Measurements from ENCODE around the gene ACTR2. TPM values are rescaled to one million over a fixed set of nuclear protein-coding genes. Genes with fewer than 3 reads are reported as not detected.
A peak's percentile ranks its signal among the peaks of the same experiment; 100 is the strongest.

Gene ACTR2
- total and polyA plus RNA-seq, 2 of the 13 experiments (the other 11 are each of a cell fraction or from before 2014, with no cell fraction given), result 51.2 to 100 TPM

GRCh38 chr2:65186093-65186868 lies 41.4 kb upstream of the ACTR2 start (continued):
- no peak for TF ChIP-seq TRIM24 (CRISPR knock-in tag; IDR thresholded peaks at IDR 0.05)
- TF ChIP-seq ZBTB44 (CRISPR knock-in tag; IDR thresholded peaks at IDR 0.05), result no peak
- TF ChIP-seq ZNF563 (CRISPR knock-in tag; IDR thresholded peaks at IDR 0.05), result 0 out of 2 replicates have a peak, but pooled peaks have one; percentile 43
- no peak for TF ChIP-seq BORCS8-MEF2B (CRISPR knock-in tag; IDR thresholded peaks at IDR 0.05)
- 0 out of 4 replicates have a peak, but pooled peaks of 1 of the 2 experiments have one; percentile 13 for TF ChIP-seq NR2F1 (CRISPR knock-in tag; IDR thresholded peaks at IDR 0.05)
- peak; percentile 30; the same call in 1 of the 2 replicates for TF ChIP-seq RXRB (CRISPR knock-in tag; IDR thresholded peaks at IDR 0.05; ENCODE audit: borderline replicate concordance)
- no peak for TF ChIP-seq ZNF292 (CRISPR knock-in tag; IDR thresholded peaks at IDR 0.05; ENCODE audit: borderline replicate concordance, low read depth)
- no peak for TF ChIP-seq ZNF772 (CRISPR knock-in tag; IDR thresholded peaks at IDR 0.05)
- TF ChIP-seq ZNF580 (CRISPR knock-in tag; IDR thresholded peaks at IDR 0.05; ENCODE audit: borderline replicate concordance, low read depth), result no peak
- TF ChIP-seq ZBTB20 (CRISPR knock-in tag; IDR thresholded peaks at IDR 0.05; ENCODE audit: borderline replicate concordance, low read depth), result no peak
- no peak for TF ChIP-seq ZNF710 (CRISPR knock-in tag; IDR thresholded peaks at IDR 0.05; ENCODE audit: borderline replicate concordance)
- TF ChIP-seq PRDM10 (CRISPR knock-in tag; IDR thresholded peaks at IDR 0.05; ENCODE audit: low read depth), result 0 out of 2 replicates have a peak, but pooled peaks have one; percentile 32
- TF ChIP-seq ARNT2 (CRISPR knock-in tag; IDR thresholded peaks at IDR 0.05; ENCODE audit: low read depth), result 0 out of 2 replicates have a peak, but pooled peaks have one; percentile 6
- no peak for TF ChIP-seq MEF2D (CRISPR knock-in tag; IDR thresholded peaks at IDR 0.05)
- 0 out of 2 replicates have a peak, but pooled peaks have one; percentile 1 for TF ChIP-seq KLF12 (CRISPR knock-in tag; IDR thresholded peaks at IDR 0.05; ENCODE audit: borderline replicate concordance)

Data from HepG2 (cell line).